ENCODE data around the gene SSBP4.

- TF ChIP-seq POLR2A (IDR thresholded peaks at IDR 0.05; ENCODE audit: low read depth, low read length) = no peak
- no peak for TF ChIP-seq CTCF (conservative IDR thresholded peaks at IDR 0.05; ENCODE audit: low read depth, low read length)
- TF ChIP-seq ELK1 (IDR thresholded peaks at IDR 0.05; ENCODE audit: borderline replicate concordance, low read depth, low read length) = no peak
- no peak for TF ChIP-seq CHD1 (IDR thresholded peaks at IDR 0.05; ENCODE audit: low read depth, low read length)
- no peak for TF ChIP-seq USF2 (IDR thresholded peaks at IDR 0.05; ENCODE audit: low read depth, low read length)
- no peak for TF ChIP-seq RFX5 (IDR thresholded peaks at IDR 0.05; ENCODE audit: low read depth, low read length)
Measured at GRCh38 chr19:18476507-18477041, 57.4 kb downstream of the SSBP4 start.
